SK-N-SH treated with all-trans-retinoic acid at 6 μM for 48 hours (cell line): ENCODE measurements around the gene TBC1D9.

Source experiments
- CREB5 ChIP-seq: fragments of 250-450 bp; sonication (Bioruptor Pico); IDR thresholded peaks from 2 replicates; pipeline ENCODE4 v1.5.1; 2020; ENCODE audit warnings: low read depth, mild to moderate bottlenecking, moderate library complexity
- CSDC2 ChIP-seq: fragments of 250-450 bp; sonication (Bioruptor Pico); IDR thresholded peaks from 2 replicates; pipeline ENCODE4 v1.5.0; 2020; ENCODE audit warnings: mild to moderate bottlenecking, moderate library complexity
- CSRNP3 ChIP-seq: fragments of 250-450 bp; sonication (Bioruptor Pico); IDR thresholded peaks from 2 replicates; pipeline ENCODE4 v1.5.1; 2021; ENCODE audit warnings: mild to moderate bottlenecking, moderate library complexity
- GLIS3 ChIP-seq: fragments of 250-450 bp; sonication (Bioruptor Pico); IDR thresholded peaks from 2 replicates; pipeline ENCODE4 v1.5.0; 2020; ENCODE audit warnings: mild to moderate bottlenecking, moderate library complexity
- ZFP3 ChIP-seq: fragments of 250-450 bp; sonication (Bioruptor Pico); IDR thresholded peaks from 2 replicates; pipeline ENCODE4 v1.5.0; 2020; ENCODE audit warnings: mild to moderate bottlenecking, moderate library complexity
- ZFP30 ChIP-seq: fragments of 450-650 bp; formaldehyde crosslinking; IDR thresholded peaks from 2 replicates; pipeline ENCODE4 v1.5.0; 2022; ENCODE audit warnings: mild to moderate bottlenecking, moderate library complexity
- ZNF565 ChIP-seq: fragments of 450-650 bp; formaldehyde crosslinking; conservative IDR thresholded peaks from 2 replicates; pipeline ENCODE4 v1.5.0; 2020; ENCODE audit warnings: low read depth, mild to moderate bottlenecking, moderate library complexity
- TF ChIP-seq, protein P1 (sequence below): fragments of 250-450 bp; sonication (Bioruptor Pico); IDR thresholded peaks from 2 replicates; pipeline ENCODE4 v1.8.0; 2020; ENCODE audit warnings: mild to moderate bottlenecking, moderate library complexity, borderline replicate concordance

DNA sequence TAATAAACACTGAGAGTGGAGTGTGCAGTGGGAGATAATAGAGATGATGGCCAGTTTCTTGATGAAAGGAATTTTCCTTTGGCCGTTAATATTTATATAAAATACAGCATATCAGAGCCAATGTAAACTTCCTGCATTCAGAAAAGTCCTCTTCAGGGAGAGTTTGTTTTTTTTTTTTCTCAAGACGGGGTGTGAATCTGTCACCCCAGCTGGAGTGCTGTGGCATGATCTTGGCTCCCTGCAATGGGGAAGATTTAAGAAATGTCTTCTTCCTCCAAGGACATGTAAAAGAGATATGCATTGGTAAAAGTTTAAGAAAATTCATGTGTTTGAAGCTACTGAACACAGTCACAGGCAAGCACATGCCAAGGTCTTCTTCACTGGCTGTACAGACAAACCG is 25.4 kb upstream of the TBC1D9 start:
- TF ChIP-seq, protein P1, sequence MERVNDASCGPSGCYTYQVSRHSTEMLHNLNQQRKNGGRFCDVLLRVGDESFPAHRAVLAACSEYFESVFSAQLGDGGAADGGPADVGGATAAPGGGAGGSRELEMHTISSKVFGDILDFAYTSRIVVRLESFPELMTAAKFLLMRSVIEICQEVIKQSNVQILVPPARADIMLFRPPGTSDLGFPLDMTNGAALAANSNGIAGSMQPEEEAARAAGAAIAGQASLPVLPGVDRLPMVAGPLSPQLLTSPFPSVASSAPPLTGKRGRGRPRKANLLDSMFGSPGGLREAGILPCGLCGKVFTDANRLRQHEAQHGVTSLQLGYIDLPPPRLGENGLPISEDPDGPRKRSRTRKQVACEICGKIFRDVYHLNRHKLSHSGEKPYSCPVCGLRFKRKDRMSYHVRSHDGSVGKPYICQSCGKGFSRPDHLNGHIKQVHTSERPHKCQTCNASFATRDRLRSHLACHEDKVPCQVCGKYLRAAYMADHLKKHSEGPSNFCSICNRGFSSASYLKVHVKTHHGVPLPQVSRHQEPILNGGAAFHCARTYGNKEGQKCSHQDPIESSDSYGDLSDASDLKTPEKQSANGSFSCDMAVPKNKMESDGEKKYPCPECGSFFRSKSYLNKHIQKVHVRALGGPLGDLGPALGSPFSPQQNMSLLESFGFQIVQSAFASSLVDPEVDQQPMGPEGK, result no peak
- TF ChIP-seq ZFP3 (CRISPR knock-in tag), result no peak
- TF ChIP-seq GLIS3 (CRISPR knock-in tag), result no peak
- TF ChIP-seq ZFP30 (CRISPR knock-in tag), result no peak
- TF ChIP-seq CREB5 (CRISPR knock-in tag), result no peak
- no peak for TF ChIP-seq CSRNP3 (CRISPR knock-in tag)
- no peak for TF ChIP-seq CSDC2 (CRISPR knock-in tag)
- no peak for TF ChIP-seq ZNF565 (CRISPR knock-in tag)
